SK-N-MC (cell line): ENCODE data around the gene MSX1.

ENCODE experiments used
- EZH2 ChIP-seq: fragments of 200-600 bp; sonication (generic); IDR thresholded peaks from one replicate; pipeline ENCODE4 v1.6.1; 2017; ENCODE audit warnings: antibody characterized with exemption
- POLR2AphosphoS5 ChIP-seq: IDR thresholded peaks from 2 replicates; pipeline ENCODE4 v1.6.1; 2012; ENCODE audit warnings: mild to moderate bottlenecking, low read depth, low read length, borderline replicate concordance

- TF ChIP-seq EZH2: no peak
- no peak for TF ChIP-seq POLR2AphosphoS5
Measured at GRCh38 chr4:4866866-4867374, 7.5 kb downstream of the MSX1 start.
